K562 (cell line): ENCODE results near the gene SERPINA1. TPM values are rescaled to one million over a fixed set of nuclear protein-coding genes. Genes with fewer than 3 reads are reported as not detected.

ENCODE experiments used
- ATAC-seq: fragments of 200-7000 bp; cut with Tn5 transposase; 3 replicates; pipeline ENCODE4 v1.9.1; 2020; ENCODE audit warnings: moderate library complexity
- BruUV-seq: library from RNA; stranded (reverse); fragments of 400-500 nt; replicated peaks from 2 replicates; lab custom pipeline; 2021; lab: Mats Ljungman, UMichigan
- CTCF ChIA-PET: fragments of 300-600 bp; formaldehyde crosslinking; extraction: SDS; loops from one replicate; lab custom pipeline; 2021; ENCODE audit warnings: low intra/inter-chr PET ratio; lab: Yijun Ruan, JAX
- POLR2A ChIA-PET: fragments of 300-600, 350-650 bp; sonication (Branson Sonifier 250); formaldehyde crosslinking; extraction: SDS; loops from one replicate; lab custom pipeline; 2021; ENCODE audit warnings: antibody characterized with exemption, inconsistent platforms; lab: Yijun Ruan, JAX
- DNase-seq, 4 experiments: peaks; one replicate each; pipeline versions ENCODE4 v3.0.0 to v3.0.0-alpha.2; 2011 to 2018; ENCODE audit warnings: low spot score in 3 of 4, mixed read lengths in 3 of 4; ENCODE audit errors: extremely low read depth in 1 of 4
- FAIRE-seq: peaks from 2 replicates; lab custom pipeline; 2011; peaks lifted over from hg19 to GRCh38; lab: Jason Lieb, UNC
- H2AFZ ChIP-seq: 2 replicates; pipeline ENCODE4 v1.6.0; 2011; ENCODE audit warnings: low read depth, low read length, control low read depth, inconsistent platforms
- H3K27ac ChIP-seq: fragments of 200-600 bp; 3 replicates; pipeline ENCODE4 v1.8.0; 2011; ENCODE audit warnings: low read depth, mild to moderate bottlenecking, control low read depth, inconsistent platforms, low read length, moderate library complexity, mixed read lengths; ENCODE audit errors: extremely low read depth
- H3K27me3 ChIP-seq, 2 experiments: fragments of 300-600 bp in 1 of 2; 2 replicates in 1 of 2; 3 replicates in 1 of 2; pipeline versions ENCODE4 v1.6.0 to v1.8.0; 2011; ENCODE audit warnings: inconsistent platforms in 2 of 2, low read length in 2 of 2, mild to moderate bottlenecking in 1 of 2, mixed read lengths in 1 of 2, moderate library complexity in 1 of 2; ENCODE audit not compliant: control insufficient read depth in 2 of 2, insufficient read depth in 2 of 2
- H3K36me3 ChIP-seq: fragments of 300-600 bp; 3 replicates; pipeline ENCODE4 v1.8.0; 2011; ENCODE audit warnings: mild to moderate bottlenecking, low read length, inconsistent platforms; ENCODE audit not compliant: control insufficient read depth, insufficient read depth
- H3K4me1 ChIP-seq, 2 experiments: fragments of 200-600 bp in 1 of 2; replicated peaks in 1 of 2; 2 replicates in 1 of 2; 3 replicates in 1 of 2; pipeline versions ENCODE4 v1.5.1 to v1.8.0; 2011; ENCODE audit warnings: inconsistent platforms in 2 of 2, low read length in 2 of 2, mild to moderate bottlenecking in 1 of 2, mixed read lengths in 1 of 2, moderate library complexity in 1 of 2; ENCODE audit not compliant: control insufficient read depth in 2 of 2, insufficient read depth in 2 of 2
- H3K4me2 ChIP-seq: 2 replicates; pipeline ENCODE4 v1.6.1; 2011; ENCODE audit warnings: low read length, control low read depth, inconsistent platforms, mixed read lengths; ENCODE audit not compliant: insufficient read depth
- H3K4me3 ChIP-seq: fragments of 200-600 bp; sonication (generic), shearing (Covaris generic); 2 replicates; pipeline ENCODE4 v1.5.1; 2016; ENCODE audit warnings: control low read depth, inconsistent platforms
- H3K79me2 ChIP-seq: fragments of 200-600 bp; 3 replicates; pipeline ENCODE4 v1.8.0; 2011; ENCODE audit warnings: low read length, inconsistent platforms; ENCODE audit not compliant: control insufficient read depth, insufficient read depth
- H3K9ac ChIP-seq, 2 experiments: 2 replicates each; pipeline versions ENCODE4 v1.6.0 to v1.6.1; 2011; ENCODE audit warnings: low read depth in 2 of 2, low read length in 2 of 2, control low read depth in 1 of 2, inconsistent platforms in 1 of 2, mild to moderate bottlenecking in 1 of 2, mixed read lengths in 1 of 2; ENCODE audit not compliant: insufficient read depth in 1 of 2
- H3K9me1 ChIP-seq: one replicate; pipeline ENCODE4 v1.6.0; 2011; ENCODE audit warnings: inconsistent platforms, mild to moderate bottlenecking, low read length, moderate library complexity; ENCODE audit not compliant: control insufficient read depth, insufficient read depth
- H3K9me3 ChIP-seq: replicated peaks from 2 replicates; pipeline ENCODE4 v1.5.1; 2011; ENCODE audit warnings: low read depth, low read length, inconsistent platforms; ENCODE audit not compliant: control insufficient read depth, insufficient read depth
- H4K20me1 ChIP-seq: replicated peaks from 2 replicates; pipeline ENCODE4 v1.6.1; 2011; ENCODE audit warnings: low read length, inconsistent platforms, mixed read lengths; ENCODE audit not compliant: control insufficient read depth, insufficient read depth
- CREB1 ChIP-seq, 2 experiments: sonication (generic) in 1 of 2; formaldehyde crosslinking in 1 of 2; IDR thresholded peaks; 2 replicates each; pipeline versions ENCODE4 v1.6.1 to v1.8.0; 2012 to 2022; ENCODE audit warnings: inconsistent platforms in 1 of 2, mild to moderate bottlenecking in 1 of 2, missing genetic modification reagents in 1 of 2, moderate library complexity in 1 of 2
- DDX20 ChIP-seq: fragments of 450-650 bp; IDR thresholded peaks from 2 replicates; pipeline ENCODE4 v1.6.1; 2016; ENCODE audit warnings: missing genetic modification characterization, low read depth, mild to moderate bottlenecking, missing compliant biosample characterization, moderate library complexity
- HMGN3 ChIP-seq: IDR thresholded peaks from 2 replicates; pipeline ENCODE4 v1.6.1; 2011; ENCODE audit warnings: borderline replicate concordance, low read depth, mild to moderate bottlenecking, mixed read lengths, low read length; ENCODE audit not compliant: insufficient read length; ENCODE audit errors: extremely low read depth
- ILF3 ChIP-seq: fragments of 450-650 bp; IDR thresholded peaks from 2 replicates; pipeline ENCODE4 v1.6.1; 2018; ENCODE audit warnings: antibody characterized with exemption, mild to moderate bottlenecking, moderate library complexity, borderline replicate concordance
- KAT7 ChIP-seq: sonication (generic); formaldehyde crosslinking; IDR thresholded peaks from 2 replicates; pipeline ENCODE4 v1.8.0; 2022; ENCODE audit warnings: missing genetic modification reagents, mild to moderate bottlenecking, borderline replicate concordance
- KLF10 ChIP-seq: fragments of 250-450 bp; sonication (Bioruptor Pico); IDR thresholded peaks from 2 replicates; pipeline ENCODE4 v1.6.1; 2021; ENCODE audit warnings: matching md5 sums
- MCM7 ChIP-seq, 2 experiments: fragments of 450-650 bp; IDR thresholded peaks; 2 replicates each; pipeline ENCODE4 v1.6.1; 2016 to 2018
- NCOA6 ChIP-seq: fragments of 450-650 bp; IDR thresholded peaks from 2 replicates; pipeline ENCODE4 v1.6.1; 2017; ENCODE audit warnings: mild to moderate bottlenecking
- NFIC ChIP-seq: fragments of 450-650 bp; IDR thresholded peaks from 2 replicates; pipeline ENCODE4 v1.6.1; 2017; ENCODE audit warnings: mild to moderate bottlenecking, inconsistent platforms
- POLR3A ChIP-seq: IDR thresholded peaks from 2 replicates; pipeline ENCODE4 v1.6.1; 2011; ENCODE audit warnings: borderline replicate concordance, mild to moderate bottlenecking, moderate library complexity; ENCODE audit not compliant: insufficient read length, insufficient read depth; ENCODE audit errors: extremely low read depth
- RB1 ChIP-seq: fragments of 450-650 bp; IDR thresholded peaks from 2 replicates; pipeline ENCODE4 v1.6.1; 2017; ENCODE audit warnings: low read depth, mild to moderate bottlenecking
- RBM14 ChIP-seq: fragments of 200-400 bp; formaldehyde crosslinking; IDR thresholded peaks from 2 replicates; pipeline ENCODE4 v1.6.1; 2018; ENCODE audit warnings: low read depth, mild to moderate bottlenecking, low read length, moderate library complexity, borderline replicate concordance; ENCODE audit not compliant: insufficient read depth
- TBL1XR1 ChIP-seq, 2 experiments: IDR thresholded peaks; 2 replicates each; pipeline ENCODE4 v1.6.1; 2012; ENCODE audit warnings: improper control_type of control experiment in 2 of 2, low read length in 2 of 2, mild to moderate bottlenecking in 1 of 2
- TCF15 ChIP-seq: fragments of 250-450 bp; sonication (Bioruptor Pico); IDR thresholded peaks from 2 replicates; pipeline ENCODE4 v1.8.0; 2022; ENCODE audit warnings: moderate library complexity, mild to moderate bottlenecking, inconsistent platforms
- ZC3H8 ChIP-seq: fragments of 450-650 bp; IDR thresholded peaks from 2 replicates; pipeline ENCODE4 v1.6.1; 2017
- ZNF212 ChIP-seq: fragments of 450-650 bp; formaldehyde crosslinking; IDR thresholded peaks from 2 replicates; pipeline ENCODE4 v1.4.0; 2020; ENCODE audit warnings: mild to moderate bottlenecking
- ZNF655 ChIP-seq: fragments of 250-450 bp; sonication (Bioruptor Pico); IDR thresholded peaks from 2 replicates; pipeline ENCODE4 v1.5.0; 2021
- ZSCAN29 ChIP-seq: fragments of 450-650 bp; IDR thresholded peaks from 2 replicates; pipeline ENCODE4 v1.6.1; 2017
- in situ Hi-C: fragments of 300-500 bp; cut with MboI; formaldehyde crosslinking; loops from 4 replicates; pipeline ENCODE4 v1.15.0; 2018; ENCODE audit warnings: inconsistent platforms, mixed read lengths
- intact Hi-C: fragments of 100-400 bp; cut with micrococcal nuclease; formaldehyde crosslinking; loops from 2 replicates; pipeline ENCODE4 v1.14.2; 2022
- polyA plus RNA-seq, 8 experiments: library from polyadenylated mRNA; depleted of rRNA in 4 of 8; stranded (reverse) in 5 of 8; unstranded in 3 of 8; fragments of >200 nt; fragmentation: Nextera tagmentation in 2 of 8; fragmentation: Illumina TruSeq in 1 of 8; extraction: Ambion mirVana in 2 of 8; extraction: Trizol in 1 of 8; gene quantifications; 2 replicates each; pipeline versions ENCODE4 v1.2.1 to v1.2.3, GENCODE V29; 2011 to 2014; ENCODE audit warnings: inconsistent platforms in 1 of 8, missing spikeins in 1 of 8
- total RNA-seq, 7 experiments: library from RNA; depleted of rRNA in 6 of 7; stranded (reverse); fragments of >200 nt in 6 of 7; fragmentation: Illumina TruSeq in 2 of 7; extraction: Trizol in 2 of 7; gene quantifications; 2 replicates each; pipeline versions ENCODE4 v1.2.1 to v1.2.3, GENCODE V29; 2011 to 2021; ENCODE audit warnings: low replicate concordance in 1 of 7

SERPINA1 gene
- total and polyA plus RNA-seq, 9 of the 15 experiments (the other 6 are each of a cell fraction or from before 2014, with no cell fraction given): 4.1 TPM; not detected in 8

- Histone ChIP-seq H3K4me3 (no peak overlapping the region), H3K9ac (no peak overlapping the region), H3K27ac (no peak overlapping the region), H3K9me1 (no peaks in the 10 kb centered on the region), H3K9me3 (no peaks in the 10 kb centered on the region), H3K27me3 (no peaks in the 10 kb centered on the region), H2AFZ (no peak overlapping the region), H4K20me1 (no peaks in the 10 kb centered on the region), H3K4me2 (no peak overlapping the region), H3K36me3 (no peaks in the 10 kb centered on the region), H3K4me1 (no peaks in the 10 kb centered on the region), H3K79me2 (no peaks in the 10 kb centered on the region)
- ChIA-PET POLR2A (no interaction called here), CTCF (no interaction called here)
- ATAC-seq (no peak), FAIRE-seq (no peak), DNase-seq (no peak)
- intact Hi-C loops (no loop called here), in situ Hi-C loops (no loop called here)
- BruUV-seq: no TSS peak
- TF ChIP-seq RB1: no peak
- no peak for TF ChIP-seq ZC3H8
- TF ChIP-seq CREB1 (IDR thresholded peaks at IDR 0.05): no peak
- no peak for TF ChIP-seq CREB1 (CRISPR knock-in tag; IDR thresholded peaks at IDR 0.05)
- TF ChIP-seq ZNF212 (CRISPR knock-in tag): no peak
- no peak for TF ChIP-seq KLF10
- no peak for TF ChIP-seq DDX20
- TF ChIP-seq MCM7 (IDR thresholded peaks at IDR 0.05): no peak
- TF ChIP-seq NFIC: no peak
- TF ChIP-seq TBL1XR1 (IDR thresholded peaks at IDR 0.05; ENCODE audit: low read length in 2 of 2): no peak
- no peak for TF ChIP-seq KAT7 (CRISPR knock-in tag)
- no peak for TF ChIP-seq RBM14
- TF ChIP-seq ZNF655 (CRISPR knock-in tag): no peak
- no peak for TF ChIP-seq HMGN3
- TF ChIP-seq TCF15: no peak
- TF ChIP-seq ILF3: no peak
- no peak for TF ChIP-seq POLR3A
- no peak for TF ChIP-seq NCOA6
- no peak for TF ChIP-seq ZSCAN29
These were observed 55.8 kb downstream of the SERPINA1 start for GRCh38 chr14:94332587-94332986.
